Metanephros (tissue), 2 donors: ENCODE data around the gene CCNC. TPM values are rescaled to one million over a fixed set of nuclear protein-coding genes. Genes with fewer than 3 reads are reported as not detected.

Experiments
- small RNA-seq: library from RNA; depleted of rRNA; stranded (forward); fragments of <200 nt; gene quantifications from one replicate; pipeline ENCODE3, GENCODE V24; 2014; ENCODE audit warnings: low replicate concordance
- total RNA-seq: library from RNA; depleted of rRNA; stranded (reverse); fragments of >200 nt; gene quantifications from one replicate; pipeline ENCODE4 v1.2.3, GENCODE V29; 2014

CCNC gene, protein sequence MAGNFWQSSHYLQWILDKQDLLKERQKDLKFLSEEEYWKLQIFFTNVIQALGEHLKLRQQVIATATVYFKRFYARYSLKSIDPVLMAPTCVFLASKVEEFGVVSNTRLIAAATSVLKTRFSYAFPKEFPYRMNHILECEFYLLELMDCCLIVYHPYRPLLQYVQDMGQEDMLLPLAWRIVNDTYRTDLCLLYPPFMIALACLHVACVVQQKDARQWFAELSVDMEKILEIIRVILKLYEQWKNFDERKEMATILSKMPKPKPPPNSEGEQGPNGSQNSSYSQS
- 45.7 TPM for total RNA-seq

DNA sequence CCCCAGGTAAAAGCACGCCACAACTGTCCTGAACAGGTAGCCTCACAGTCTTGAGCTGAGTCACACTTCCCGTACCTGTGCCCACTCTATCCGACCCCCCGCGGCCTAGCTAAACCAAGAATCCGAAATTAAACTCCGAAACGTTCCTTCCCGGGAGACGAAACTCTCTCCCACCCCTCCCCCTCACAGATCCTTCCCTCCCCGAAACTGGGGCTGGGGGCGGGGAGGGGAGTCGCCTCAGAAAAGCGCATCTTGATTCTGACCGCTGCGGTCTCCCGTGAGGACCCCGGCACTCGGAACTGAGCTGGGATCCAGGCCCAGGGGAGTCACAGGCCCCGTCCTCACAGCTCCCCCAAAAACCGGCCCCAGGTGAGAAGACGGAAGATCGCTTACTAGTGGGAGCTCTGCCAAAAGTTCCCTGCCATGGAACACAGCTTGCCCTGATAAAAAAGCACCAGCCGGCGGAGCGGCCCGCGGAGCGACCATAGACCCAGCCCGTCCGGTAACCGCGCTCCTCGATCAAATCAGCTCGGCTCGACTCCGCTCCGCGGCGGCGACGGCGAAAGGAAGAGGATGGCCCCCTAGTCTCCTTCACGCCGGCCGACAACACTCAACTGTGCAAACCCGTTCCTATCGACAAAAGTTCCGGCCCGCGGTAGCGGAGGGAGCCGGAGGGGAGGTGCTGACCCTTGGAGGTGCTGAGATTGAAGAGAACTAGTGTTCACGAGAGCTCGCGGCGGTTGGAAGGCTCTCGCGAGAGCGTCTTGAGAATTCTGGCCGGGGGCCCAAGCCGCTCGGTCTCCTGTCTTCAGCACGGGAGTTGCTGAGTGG lies at the start of gene CCNC:
Gene CCNC, minus strand, starts transcription at position 558 of the 831 bp plus-strand sequence. Its CDS starts 133 bp downstream, at position 425.

DNA sequence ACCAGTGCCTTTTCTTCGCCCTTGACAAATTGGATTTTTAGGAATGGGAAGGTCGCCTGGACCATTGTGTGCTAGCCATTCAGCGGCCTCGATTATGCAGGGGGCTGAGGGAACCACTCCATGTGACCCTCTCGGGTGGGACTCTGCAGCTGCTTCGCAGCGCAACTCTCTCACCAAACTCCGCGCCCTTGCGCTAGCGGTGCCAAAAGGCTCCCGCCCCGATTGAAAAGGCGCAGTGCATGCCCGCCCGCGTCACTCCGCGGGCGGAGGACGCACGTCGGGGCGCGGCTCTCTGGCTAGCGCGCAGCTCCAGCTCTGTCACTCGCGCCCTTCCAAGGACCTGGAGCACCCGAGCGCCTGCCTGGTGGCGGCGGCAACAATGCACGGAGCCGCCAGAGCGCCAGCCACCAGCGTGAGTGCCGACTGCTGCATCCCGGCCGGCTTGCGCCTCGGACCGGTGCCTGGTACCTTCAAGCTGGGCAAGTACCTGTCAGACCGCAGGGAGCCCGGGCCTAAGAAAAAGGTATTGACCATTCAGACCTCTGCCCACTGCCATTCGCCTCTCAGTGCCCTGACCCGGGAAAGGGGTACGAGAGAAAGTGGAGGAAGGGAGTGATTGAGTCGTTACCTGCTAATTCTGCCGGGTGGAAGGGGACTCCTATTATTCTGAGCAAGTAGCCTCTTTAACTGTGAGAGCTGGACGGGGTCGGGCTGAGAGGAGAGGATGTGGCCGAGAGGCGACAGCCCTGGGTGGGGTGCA lies 38.4 kb upstream of the CCNC start, which contains the start of gene PRDM13:
Gene PRDM13, plus strand, starts transcription at position 178 of the 760 bp plus-strand sequence. Its CDS starts 202 bp downstream, at position 380.

Small RNA genes within 50 kb of the gene (small RNA-seq; reads per million reads assigned to genes)
- not detected for gene RF00019

Other genes with a start within 250 kb of the CCNC start
- gene FAXC, start 219.0 kb downstream of the CCNC start, total RNA-seq: 2.4 TPM
- 6.1 TPM for gene COQ3, start 174.5 kb downstream of the CCNC start, total RNA-seq
- 175 TPM for gene PNISR, start 143.4 kb downstream of the CCNC start, total RNA-seq
- 13.3 TPM for gene USP45, start 53.2 kb downstream of the CCNC start, total RNA-seq
- not detected for gene PRDM13, start 38.2 kb upstream of the CCNC start, total RNA-seq